B cell (primary cell): ENCODE results near the gene CCL8.

Source experiments
- EZH2 ChIP-seq: IDR thresholded peaks from 2 replicates; pipeline ENCODE4 v1.6.1; 2012; ENCODE audit warnings: borderline replicate concordance, low read depth, mild to moderate bottlenecking, moderate library complexity, low read length; ENCODE audit not compliant: insufficient read depth, poor library complexity, severe bottlenecking
- TF ChIP-seq, protein P1 (sequence below): fragments of 200-600 bp; IDR thresholded peaks from one replicate; pipeline ENCODE4 v1.8.0; 2022; ENCODE audit warnings: antibody characterized with exemption, mild to moderate bottlenecking

- TF ChIP-seq, protein P1, sequence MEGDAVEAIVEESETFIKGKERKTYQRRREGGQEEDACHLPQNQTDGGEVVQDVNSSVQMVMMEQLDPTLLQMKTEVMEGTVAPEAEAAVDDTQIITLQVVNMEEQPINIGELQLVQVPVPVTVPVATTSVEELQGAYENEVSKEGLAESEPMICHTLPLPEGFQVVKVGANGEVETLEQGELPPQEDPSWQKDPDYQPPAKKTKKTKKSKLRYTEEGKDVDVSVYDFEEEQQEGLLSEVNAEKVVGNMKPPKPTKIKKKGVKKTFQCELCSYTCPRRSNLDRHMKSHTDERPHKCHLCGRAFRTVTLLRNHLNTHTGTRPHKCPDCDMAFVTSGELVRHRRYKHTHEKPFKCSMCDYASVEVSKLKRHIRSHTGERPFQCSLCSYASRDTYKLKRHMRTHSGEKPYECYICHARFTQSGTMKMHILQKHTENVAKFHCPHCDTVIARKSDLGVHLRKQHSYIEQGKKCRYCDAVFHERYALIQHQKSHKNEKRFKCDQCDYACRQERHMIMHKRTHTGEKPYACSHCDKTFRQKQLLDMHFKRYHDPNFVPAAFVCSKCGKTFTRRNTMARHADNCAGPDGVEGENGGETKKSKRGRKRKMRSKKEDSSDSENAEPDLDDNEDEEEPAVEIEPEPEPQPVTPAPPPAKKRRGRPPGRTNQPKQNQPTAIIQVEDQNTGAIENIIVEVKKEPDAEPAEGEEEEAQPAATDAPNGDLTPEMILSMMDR: no peak
- no peak for TF ChIP-seq EZH2
These were observed 6.1 kb upstream of the CCL8 start for GRCh38 chr17:34313164-34313563.
